Astrocyte (in vitro differentiated cells and primary cell): ENCODE measurements around the gene ZNF512B. TPM values are rescaled to one million over a fixed set of nuclear protein-coding genes. Genes with fewer than 3 reads are reported as not detected.
A peak's percentile ranks its signal among the peaks of the same experiment; 100 is the strongest.

Experiments used
- DNase-seq: peaks from one replicate; pipeline ENCODE4 v3.0.0-alpha.2; 2010; ENCODE audit warnings: low read depth
- FAIRE-seq: peaks from 2 replicates; lab custom pipeline; 2011; peaks lifted over from hg19 to GRCh38; lab: Jason Lieb, UNC
- H2AFZ ChIP-seq: 2 replicates; pipeline ENCODE4 v1.6.0; 2012; ENCODE audit warnings: low read depth, low read length, inconsistent platforms
- H3K27ac ChIP-seq: 2 replicates; pipeline ENCODE4 v1.5.1; 2011; ENCODE audit warnings: low read depth, low read length, inconsistent platforms
- H3K27me3 ChIP-seq: 2 replicates; pipeline ENCODE4 v1.6.0; 2011; ENCODE audit warnings: low read length, inconsistent platforms; ENCODE audit not compliant: insufficient read depth
- H3K36me3 ChIP-seq: 2 replicates; pipeline ENCODE4 v1.5.1; 2011; ENCODE audit warnings: low read length, inconsistent platforms; ENCODE audit not compliant: insufficient read depth
- H3K4me1 ChIP-seq: 2 replicates; pipeline ENCODE4 v1.5.1; 2011; ENCODE audit warnings: low read length, inconsistent platforms; ENCODE audit not compliant: insufficient read depth
- H3K4me2 ChIP-seq: 2 replicates; pipeline ENCODE4 v1.6.0; 2012; ENCODE audit warnings: low read length, inconsistent platforms
- H3K4me3 ChIP-seq: 2 replicates; pipeline ENCODE4 v1.5.1; 2011; ENCODE audit warnings: low read depth, mild to moderate bottlenecking, low read length, inconsistent platforms; ENCODE audit not compliant: insufficient read depth
- H3K79me2 ChIP-seq: 2 replicates; pipeline ENCODE4 v1.6.0; 2012; ENCODE audit warnings: mild to moderate bottlenecking, low read length, inconsistent platforms; ENCODE audit not compliant: insufficient read depth
- H3K9ac ChIP-seq: 2 replicates; pipeline ENCODE4 v1.6.0; 2012; ENCODE audit warnings: mild to moderate bottlenecking, low read length, inconsistent platforms
- H3K9me3 ChIP-seq: 2 replicates; pipeline ENCODE4 v1.5.1; 2012; ENCODE audit warnings: low read depth, mild to moderate bottlenecking, low read length, inconsistent platforms; ENCODE audit not compliant: insufficient read depth
- H4K20me1 ChIP-seq: 2 replicates; pipeline ENCODE4 v1.6.0; 2012; ENCODE audit warnings: low read length, inconsistent platforms; ENCODE audit not compliant: insufficient read depth
- H3K27ac Mint-ChIP-seq: one replicate; pipeline ENCODE4 v1.8.0; 2021; ENCODE audit warnings: mild to moderate bottlenecking, mixed read lengths; ENCODE audit not compliant: unreplicated experiment
- H3K27me3 Mint-ChIP-seq: one replicate; pipeline ENCODE4 v1.8.0; 2021; ENCODE audit warnings: low read depth, mixed read lengths; ENCODE audit not compliant: unreplicated experiment
- H3K36me3 Mint-ChIP-seq: one replicate; pipeline ENCODE4 v1.8.0; 2021; ENCODE audit warnings: low read depth, mixed read lengths; ENCODE audit not compliant: unreplicated experiment
- H3K4me1 Mint-ChIP-seq: one replicate; pipeline ENCODE4 v1.8.0; 2021; ENCODE audit warnings: low read depth, mixed read lengths; ENCODE audit not compliant: unreplicated experiment
- H3K4me3 Mint-ChIP-seq: one replicate; pipeline ENCODE4 v1.8.0; 2021; ENCODE audit warnings: mild to moderate bottlenecking, moderate library complexity, mixed read lengths; ENCODE audit not compliant: unreplicated experiment
- H3K9me3 Mint-ChIP-seq: one replicate; pipeline ENCODE4 v1.8.0; 2021; ENCODE audit warnings: mild to moderate bottlenecking, mixed read lengths; ENCODE audit not compliant: unreplicated experiment
- EZH2 ChIP-seq: IDR thresholded peaks from 2 replicates; pipeline ENCODE4 v1.6.1; 2012; ENCODE audit warnings: mild to moderate bottlenecking, low read length, inconsistent platforms; ENCODE audit not compliant: insufficient read depth
- total RNA-seq: library from RNA; stranded (reverse); gene quantifications from 2 replicates; pipeline ENCODE4 v1.2.1, GENCODE V29; 2021
- TF ChIP-seq, protein P1 (sequence below): IDR thresholded peaks from 2 replicates; pipeline ENCODE4 v1.5.1; 2011; ENCODE audit warnings: low read depth, mild to moderate bottlenecking, inconsistent platforms, low read length, moderate library complexity; ENCODE audit not compliant: insufficient read depth

ZNF512B gene
- total RNA-seq, 1 donor from 2014 or later = 27.7 TPM

GRCh38 chr20:63935447-63935846 lies 34.3 kb downstream of the ZNF512B start:
- Histone ChIP-seq H3K4me3 (no peak overlapping the region), H3K4me2 (no peak overlapping the region), H3K27ac (no peak overlapping the region), H3K27me3 (no peaks in the 10 kb centered on the region), H3K9me3 (no peaks in the 10 kb centered on the region), H4K20me1 (peaks cover 74% of the 10 kb centered on the region), H3K79me2 (peaks cover 39% of the 10 kb centered on the region), H3K9ac (no peak overlapping the region), H3K36me3 (peaks cover 6% of the 10 kb centered on the region), H3K4me1 (no peaks in the 10 kb centered on the region), H2AFZ (no peak overlapping the region)
- Mint-ChIP-seq H3K27ac (no peak overlapping the region), H3K27me3 (no peaks in the 10 kb centered on the region), H3K4me1 (peaks cover 3% of the 10 kb centered on the region), H3K9me3 (no peaks in the 10 kb centered on the region), H3K36me3 (peaks cover 10% of the 10 kb centered on the region), H3K4me3 (no peak overlapping the region)
- no peak for FAIRE-seq
- DNase-seq = no peak
- TF ChIP-seq, protein P1, sequence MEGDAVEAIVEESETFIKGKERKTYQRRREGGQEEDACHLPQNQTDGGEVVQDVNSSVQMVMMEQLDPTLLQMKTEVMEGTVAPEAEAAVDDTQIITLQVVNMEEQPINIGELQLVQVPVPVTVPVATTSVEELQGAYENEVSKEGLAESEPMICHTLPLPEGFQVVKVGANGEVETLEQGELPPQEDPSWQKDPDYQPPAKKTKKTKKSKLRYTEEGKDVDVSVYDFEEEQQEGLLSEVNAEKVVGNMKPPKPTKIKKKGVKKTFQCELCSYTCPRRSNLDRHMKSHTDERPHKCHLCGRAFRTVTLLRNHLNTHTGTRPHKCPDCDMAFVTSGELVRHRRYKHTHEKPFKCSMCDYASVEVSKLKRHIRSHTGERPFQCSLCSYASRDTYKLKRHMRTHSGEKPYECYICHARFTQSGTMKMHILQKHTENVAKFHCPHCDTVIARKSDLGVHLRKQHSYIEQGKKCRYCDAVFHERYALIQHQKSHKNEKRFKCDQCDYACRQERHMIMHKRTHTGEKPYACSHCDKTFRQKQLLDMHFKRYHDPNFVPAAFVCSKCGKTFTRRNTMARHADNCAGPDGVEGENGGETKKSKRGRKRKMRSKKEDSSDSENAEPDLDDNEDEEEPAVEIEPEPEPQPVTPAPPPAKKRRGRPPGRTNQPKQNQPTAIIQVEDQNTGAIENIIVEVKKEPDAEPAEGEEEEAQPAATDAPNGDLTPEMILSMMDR = no peak
- TF ChIP-seq EZH2 = no peak

GRCh38 chr20:63934271-63935068 lies 35.3 kb downstream of the ZNF512B start:
- no peaks in the 10 kb centered on the region for H3K4me1 ChIP-seq
- TF ChIP-seq, protein P1 = no peak
- TF ChIP-seq EZH2 = no peak
- peaks cover 71% of the 10 kb centered on the region for H4K20me1 ChIP-seq
- H2AFZ ChIP-seq = no peak overlapping the region
- H3K27ac ChIP-seq = no peak overlapping the region
- no peaks in the 10 kb centered on the region for H3K27me3 ChIP-seq
- peaks cover 6% of the 10 kb centered on the region for H3K36me3 ChIP-seq
- Mint-ChIP-seq H3K9me3 (no peaks in the 10 kb centered on the region), H3K4me1 (peaks cover 3% of the 10 kb centered on the region), H3K27me3 (no peaks in the 10 kb centered on the region), H3K36me3 (peaks cover 10% of the 10 kb centered on the region), H3K27ac (peak overlapping the region; percentile 58), H3K4me3 (no peak overlapping the region)
- H3K4me2 ChIP-seq = no peak overlapping the region
- H3K9me3 ChIP-seq = no peaks in the 10 kb centered on the region
- H3K79me2 ChIP-seq = peaks cover 34% of the 10 kb centered on the region
- DNase-seq (no peak), FAIRE-seq (no peak)
- no peak overlapping the region for H3K9ac ChIP-seq
- H3K4me3 ChIP-seq = no peak overlapping the region

GRCh38 chr20:63933646-63934045 lies 36.1 kb downstream of the ZNF512B start:
- Histone ChIP-seq H3K36me3 (peaks cover 7% of the 10 kb centered on the region), H3K4me1 (no peaks in the 10 kb centered on the region), H3K27me3 (no peaks in the 10 kb centered on the region), H4K20me1 (peaks cover 77% of the 10 kb centered on the region), H3K4me3 (no peak overlapping the region), H3K27ac (no peak overlapping the region), H2AFZ (no peak overlapping the region), H3K4me2 (no peak overlapping the region), H3K9ac (no peak overlapping the region), H3K79me2 (peaks cover 37% of the 10 kb centered on the region), H3K9me3 (no peaks in the 10 kb centered on the region)
- TF ChIP-seq, protein P1 = no peak
- no peak for TF ChIP-seq EZH2
- peaks cover 10% of the 10 kb centered on the region for H3K36me3 Mint-ChIP-seq
- H3K4me3 Mint-ChIP-seq = no peak overlapping the region
- DNase-seq = no peak
- H3K27me3 Mint-ChIP-seq = no peaks in the 10 kb centered on the region
- H3K27ac Mint-ChIP-seq = no peak overlapping the region
- H3K9me3 Mint-ChIP-seq = no peaks in the 10 kb centered on the region
- peaks cover 3% of the 10 kb centered on the region for H3K4me1 Mint-ChIP-seq
- FAIRE-seq = no peak
